Amniotic stem cell (primary cell): ENCODE results near the gene SLIT3.

Source experiments
- DNase-seq: peaks from one replicate; lab custom pipeline; 2025; lab: John Stamatoyannopoulos, UW

The SLIT3 gene

DNA sequence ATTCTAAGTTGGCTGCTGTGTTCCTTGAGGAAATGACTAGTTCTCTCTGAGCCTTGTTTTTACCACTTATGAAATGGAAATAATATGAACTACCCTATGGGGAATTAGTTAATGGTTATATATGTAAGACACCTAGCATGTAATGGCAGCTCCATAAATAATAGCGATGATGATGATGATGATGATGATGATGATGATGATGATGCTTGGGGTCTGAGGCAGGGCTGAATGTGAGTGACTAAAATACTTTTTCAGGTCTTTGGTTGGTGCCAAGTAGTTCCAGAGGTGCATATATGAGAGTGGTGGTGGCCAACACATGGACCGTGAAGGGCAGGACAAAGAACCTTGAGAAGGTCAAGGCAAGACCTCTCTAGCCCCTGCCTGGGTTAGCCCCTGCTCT lies 598.4 kb downstream of the SLIT3 start:
- DNase-seq, result no peak

DNA sequence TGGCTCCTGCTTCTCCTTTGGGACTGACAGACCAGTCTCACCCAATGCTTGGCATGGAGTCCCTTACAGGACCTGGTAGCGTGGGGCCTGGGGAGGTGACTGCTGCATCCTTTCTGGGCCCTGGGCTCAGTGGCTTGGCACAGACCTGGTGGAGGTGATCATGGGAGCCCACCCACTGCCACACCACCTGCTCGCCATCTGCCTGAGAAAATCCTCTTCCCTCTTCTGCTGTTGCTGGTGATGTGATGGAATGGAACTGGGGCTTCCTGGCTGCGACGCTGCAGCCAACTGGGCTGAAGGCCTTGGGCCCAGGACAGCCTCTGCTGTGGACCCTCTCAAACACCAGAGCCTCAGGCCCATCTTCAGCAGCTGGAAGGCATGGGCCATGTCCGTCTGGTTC lies 599.3 kb downstream of the SLIT3 start:
- no peak for DNase-seq

GRCh38 chr5:168699002-168699401 lies 601.9 kb downstream of the SLIT3 start:
- no peak for DNase-seq

DNA sequence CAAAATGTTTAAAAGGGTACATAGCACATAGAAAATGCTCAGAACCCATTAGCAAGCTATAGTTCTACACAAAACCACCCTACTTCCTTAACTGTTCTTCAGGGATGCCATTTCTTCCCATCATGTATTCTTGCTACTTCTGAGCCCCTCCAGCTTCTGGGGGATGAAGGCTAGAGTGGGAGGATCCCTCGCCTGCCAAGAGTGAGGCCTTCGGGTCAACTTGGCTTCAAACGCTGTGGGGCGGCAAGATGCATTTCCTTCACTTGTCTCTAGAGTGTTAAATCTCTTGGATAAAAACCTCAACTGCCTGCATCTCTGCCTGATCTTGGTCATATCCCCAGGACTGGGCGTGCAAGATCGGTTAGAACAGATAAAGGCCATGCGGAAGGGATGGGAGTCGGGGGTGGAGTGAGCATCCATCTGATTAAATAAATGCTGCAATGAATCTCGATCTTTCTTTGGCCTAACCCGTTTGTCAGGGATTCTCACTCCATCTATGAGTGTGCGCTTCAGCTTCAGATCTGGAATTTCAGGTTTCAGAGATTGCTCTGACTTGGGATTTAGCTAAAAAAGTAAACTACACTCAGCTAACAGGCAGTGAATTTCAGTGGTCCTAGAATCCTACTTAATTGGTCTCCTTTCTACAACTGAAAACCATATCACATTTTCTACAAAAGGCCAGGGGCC lies 603.8 kb downstream of the SLIT3 start:
- DNase-seq, result no peak

DNA sequence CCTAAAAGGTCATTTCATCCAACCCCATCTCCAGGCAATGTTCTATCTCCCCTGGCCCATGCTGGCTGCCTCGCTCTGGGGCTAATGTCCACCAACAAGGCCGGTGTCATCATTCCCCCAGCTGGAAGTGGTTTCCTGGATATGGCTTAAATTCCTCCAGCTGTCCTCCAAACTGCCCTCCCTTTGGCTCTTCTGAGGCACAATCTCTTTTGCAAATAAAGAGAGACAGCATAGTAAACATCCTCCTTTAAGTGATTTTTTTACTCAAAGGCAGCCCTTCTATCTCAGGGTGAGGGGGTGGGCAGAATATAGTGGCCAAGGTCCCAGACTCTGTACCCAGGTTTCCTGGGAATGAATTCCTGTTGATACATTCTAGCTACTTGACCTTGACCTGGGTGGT lies 604.3 kb downstream of the SLIT3 start:
- DNase-seq, result no peak

DNA sequence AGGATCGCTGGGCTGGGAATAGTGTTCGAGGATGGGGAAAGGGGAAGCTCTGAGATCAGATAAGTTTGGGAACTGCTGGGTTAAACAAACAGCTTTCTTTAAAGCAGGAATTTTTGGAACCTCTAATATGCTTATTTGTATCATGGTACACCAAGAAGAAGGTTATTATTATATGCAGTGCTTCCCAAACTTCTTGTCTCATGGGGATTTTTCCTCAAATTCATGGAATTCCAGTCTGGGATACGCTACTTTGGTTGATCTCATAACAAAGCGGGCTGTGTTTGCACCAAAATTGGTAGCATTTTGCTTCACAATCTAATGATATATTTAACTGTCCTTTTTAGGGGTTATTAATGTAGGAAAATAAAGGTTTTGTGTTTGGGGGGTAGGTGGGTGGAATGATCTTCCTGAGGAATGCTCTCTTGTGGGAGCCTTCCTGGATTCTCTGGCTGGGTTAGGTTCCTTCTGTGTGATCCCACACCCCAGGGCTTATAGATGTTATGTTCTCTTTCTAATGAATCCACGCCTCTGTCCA lies 605.6 kb downstream of the SLIT3 start:
- no peak for DNase-seq

DNA sequence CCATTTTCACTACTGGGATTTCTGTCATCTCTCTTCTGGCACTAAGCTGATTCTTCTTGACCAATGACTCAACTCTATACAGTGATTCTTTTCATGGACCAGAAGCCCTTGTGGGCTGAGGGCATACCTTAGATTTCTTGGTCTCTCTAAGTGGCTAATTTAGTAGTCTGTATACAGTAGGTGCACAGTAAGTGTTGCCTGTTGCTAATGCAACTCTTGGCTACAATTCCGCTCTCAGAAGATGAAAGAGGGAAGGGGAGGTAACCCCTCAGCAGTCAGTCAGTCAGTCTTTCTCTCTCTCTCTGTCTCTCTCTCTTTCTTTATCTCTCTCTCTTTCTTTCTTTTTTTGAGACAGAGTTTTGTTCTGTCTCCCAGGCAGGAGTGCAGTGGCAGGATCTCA lies 606.6 kb downstream of the SLIT3 start:
- no peak for DNase-seq

- DNase-seq, result no peak
These were observed 607.1 kb downstream of the SLIT3 start for GRCh38 chr5:168693883-168694282.

- DNase-seq, result no peak
These were observed 607.6 kb downstream of the SLIT3 start for GRCh38 chr5:168693297-168693696.

DNA sequence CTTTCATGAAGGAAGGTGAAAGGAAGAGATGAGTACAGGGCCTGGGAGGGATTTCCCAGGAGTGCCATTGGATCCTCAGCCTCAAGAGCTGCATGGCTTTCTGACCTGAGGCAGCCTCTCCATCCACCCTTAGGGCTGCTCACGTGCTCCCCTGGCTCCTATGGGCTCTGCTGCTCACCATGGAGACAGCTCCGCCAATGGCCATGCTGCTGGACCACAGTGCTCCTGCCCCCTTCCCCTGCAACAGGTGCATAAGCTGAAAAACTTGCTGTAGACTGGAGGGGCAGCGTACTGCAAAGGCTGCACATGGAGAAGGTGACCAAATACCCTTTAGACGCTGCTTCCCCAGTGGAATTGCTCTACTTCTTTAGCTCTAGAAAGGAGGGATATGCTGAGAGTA lies 609.0 kb downstream of the SLIT3 start:
- no peak for DNase-seq

DNA sequence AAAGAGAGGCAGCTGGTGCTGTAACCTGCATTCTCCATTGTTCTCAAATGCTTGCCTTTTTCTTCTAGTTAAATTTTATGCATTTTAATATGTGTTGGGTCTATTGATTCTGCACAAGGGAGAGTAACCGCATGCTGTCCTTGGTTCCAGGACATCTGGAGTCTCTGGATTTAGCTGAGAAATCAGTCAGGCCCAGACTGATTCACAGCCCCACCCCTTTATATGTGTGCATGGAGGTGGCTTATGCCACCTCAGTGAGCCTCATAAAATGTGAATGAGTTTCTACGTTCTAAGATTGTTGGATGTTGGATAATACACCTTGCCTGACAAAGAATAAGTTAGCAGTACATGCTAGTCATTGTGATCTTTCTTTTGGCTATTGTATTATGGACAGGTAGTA lies 611.7 kb downstream of the SLIT3 start:
- DNase-seq, result no peak

GRCh38 chr5:168686837-168687236 lies 614.1 kb downstream of the SLIT3 start:
- DNase-seq, result no peak

DNA sequence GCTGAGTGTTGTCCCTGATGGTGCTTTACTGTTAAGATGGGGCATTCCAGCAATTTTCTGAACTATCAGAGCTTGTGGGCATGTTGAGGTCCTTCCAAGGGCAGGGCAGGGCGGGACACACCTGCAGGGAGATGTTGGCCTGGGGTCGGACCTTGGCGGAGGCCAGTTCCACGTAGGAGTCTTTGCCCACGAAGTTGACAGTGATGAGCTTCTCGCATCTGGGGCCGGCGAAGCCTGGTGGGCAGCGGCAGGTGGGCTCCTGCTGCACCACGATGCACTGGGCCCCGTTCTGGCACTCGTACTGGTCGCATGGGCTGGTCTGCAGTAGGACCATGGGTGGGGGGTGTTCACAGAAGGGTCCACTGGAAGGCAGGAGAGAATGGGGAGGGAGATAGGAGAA lies 615.4 kb downstream of the SLIT3 start:
- no peak for DNase-seq

DNA sequence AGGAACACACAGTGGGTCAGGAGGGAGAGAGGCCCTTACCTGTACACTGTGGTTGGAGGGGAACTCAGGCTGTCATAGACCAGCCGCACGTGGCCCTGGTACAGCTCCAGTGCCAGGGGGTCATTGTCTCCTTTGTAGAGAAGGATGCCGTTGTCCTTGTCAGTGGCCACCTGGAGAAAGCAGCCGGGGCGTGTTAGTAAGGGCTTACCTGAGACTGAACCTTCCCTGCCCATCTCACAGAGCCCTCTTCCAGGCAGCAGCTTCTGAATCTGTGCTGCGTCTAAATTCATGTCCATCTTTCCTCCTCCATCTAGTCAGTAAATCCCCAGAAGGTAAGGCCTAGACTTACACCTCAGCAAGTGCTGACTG lies 617.0 kb downstream of the SLIT3 start:
- DNase-seq, result no peak

DNA sequence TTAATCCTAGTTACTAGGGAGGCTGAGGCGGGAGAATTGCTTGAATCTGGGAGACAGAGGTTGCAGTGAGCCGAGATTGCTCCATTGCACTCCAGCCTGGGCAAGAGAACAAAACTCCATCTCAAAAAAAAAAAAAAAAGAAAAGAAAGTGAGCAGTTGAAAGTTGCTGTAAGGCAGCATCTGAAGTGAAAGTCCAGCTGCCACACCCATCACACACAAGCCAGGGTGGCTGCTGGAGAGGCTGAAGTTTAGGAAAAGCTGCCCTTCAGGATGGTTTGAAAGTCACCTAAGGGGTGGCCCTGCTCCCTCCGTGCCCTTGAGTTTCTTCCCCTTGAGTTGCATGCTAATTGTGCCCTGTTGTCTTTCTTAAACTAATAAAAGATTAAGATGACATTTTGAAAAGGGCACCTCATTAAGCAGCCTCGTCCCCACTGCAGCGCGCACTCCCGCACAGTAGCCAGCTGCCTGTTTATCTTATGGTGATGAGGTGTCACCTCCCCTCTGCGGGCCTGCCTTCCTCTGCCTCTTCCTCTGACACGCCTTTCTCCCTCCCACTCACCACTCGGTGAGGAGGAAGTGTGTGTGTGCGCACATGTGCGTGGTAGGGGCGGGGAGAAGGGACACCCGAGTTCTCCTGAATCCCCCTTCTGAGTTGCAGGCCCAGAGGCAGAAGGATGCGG lies 617.6 kb downstream of the SLIT3 start:
- DNase-seq, result no peak

DNA sequence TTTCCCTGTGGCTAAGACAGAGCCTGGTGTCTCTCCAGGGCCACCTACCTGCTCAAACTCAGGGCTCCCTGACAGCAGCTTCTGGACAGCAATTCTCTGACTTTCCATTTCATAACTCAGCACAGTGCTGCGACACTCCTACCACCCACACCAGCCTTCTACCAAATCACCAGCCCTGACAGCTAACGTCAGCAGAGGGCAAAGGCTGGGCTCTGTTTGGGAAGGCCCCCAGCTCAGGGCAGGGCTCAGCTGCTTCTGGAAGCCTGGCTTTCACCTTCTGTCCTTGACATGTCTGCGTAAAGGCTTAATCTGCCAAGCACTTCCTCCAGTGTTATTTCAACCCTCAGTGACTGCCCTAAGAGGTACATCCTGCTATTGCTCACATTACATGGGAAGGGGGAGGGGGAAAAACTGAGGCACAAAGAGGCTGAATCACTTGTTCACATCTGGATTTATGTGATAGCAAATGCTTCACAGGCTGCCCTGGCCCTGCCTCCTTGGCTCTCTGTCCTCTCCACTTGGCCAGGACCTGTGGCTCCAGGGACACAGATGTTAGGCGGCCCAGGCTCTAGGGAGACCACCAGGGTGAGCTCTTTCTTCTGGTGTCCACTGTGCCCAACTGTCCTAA lies 619.3 kb downstream of the SLIT3 start:
- DNase-seq, result no peak

DNA sequence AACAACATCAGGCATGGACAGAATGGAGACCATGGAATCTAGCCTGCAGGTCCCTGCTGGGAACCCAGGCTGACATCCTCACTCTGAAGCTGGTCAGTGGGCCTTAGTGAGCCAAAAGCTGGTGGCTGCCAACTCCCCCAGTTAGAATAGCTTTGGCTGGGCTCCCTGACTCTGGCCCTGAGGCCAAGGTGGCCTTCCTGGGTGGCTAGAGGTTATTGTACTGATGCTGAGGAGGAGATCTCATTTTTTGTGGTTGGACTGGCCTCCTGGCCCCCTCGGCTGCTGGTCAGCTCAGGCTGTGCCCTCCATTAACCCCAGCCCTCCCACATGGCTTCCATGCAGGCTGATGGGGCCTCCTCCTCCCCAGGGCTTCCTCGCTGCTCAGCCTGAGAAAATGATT lies 620.5 kb downstream of the SLIT3 start:
- DNase-seq, result no peak

DNA sequence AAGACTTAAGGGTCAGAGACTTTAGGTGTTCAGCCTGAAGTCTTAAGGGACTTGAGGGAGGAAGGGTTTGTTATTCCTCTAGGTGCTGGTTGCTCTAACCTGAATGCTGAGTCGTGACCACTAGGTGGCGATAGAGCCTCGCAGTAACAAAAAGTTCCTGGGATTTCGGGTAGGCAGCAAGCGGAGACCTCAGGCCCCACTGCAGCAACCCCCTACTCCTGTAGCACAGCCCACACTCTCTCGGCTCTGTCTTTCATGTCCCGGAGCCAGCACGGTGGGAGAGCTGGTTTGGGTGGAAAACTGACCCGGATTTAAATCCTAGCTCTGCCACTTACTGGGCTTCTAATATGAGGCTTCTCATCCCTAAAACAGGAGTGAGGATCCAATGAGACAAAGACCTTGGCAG lies 621.4 kb downstream of the SLIT3 start:
- DNase-seq, result peak; percentile 25

DNA sequence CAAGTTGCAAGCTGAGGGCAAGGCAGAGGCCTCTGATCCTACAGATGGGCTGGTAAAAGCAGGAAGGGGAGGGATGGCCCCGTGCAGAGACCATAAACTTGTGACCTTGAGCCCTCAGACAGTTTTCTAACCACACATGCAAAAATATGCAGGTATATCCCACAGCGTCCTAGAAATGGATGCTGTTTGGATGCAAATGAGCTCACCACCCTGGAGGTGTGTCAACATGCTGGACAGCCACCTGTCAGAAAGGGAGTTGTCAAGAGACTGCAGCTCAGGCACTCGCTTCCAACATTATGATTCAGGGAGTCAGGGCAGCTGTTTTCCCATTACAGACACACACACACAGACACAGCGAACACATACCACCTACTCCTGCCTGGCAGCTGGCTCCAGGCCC lies 624.4 kb downstream of the SLIT3 start:
- DNase-seq, result no peak

- no peak for DNase-seq
These were observed 625.0 kb downstream of the SLIT3 start for GRCh38 chr5:168675883-168676408.

GRCh38 chr5:168674893-168675482 lies 626.0 kb downstream of the SLIT3 start:
- DNase-seq, result no peak

GRCh38 chr5:168672888-168673287 lies 628.1 kb downstream of the SLIT3 start:
- no peak for DNase-seq

DNA sequence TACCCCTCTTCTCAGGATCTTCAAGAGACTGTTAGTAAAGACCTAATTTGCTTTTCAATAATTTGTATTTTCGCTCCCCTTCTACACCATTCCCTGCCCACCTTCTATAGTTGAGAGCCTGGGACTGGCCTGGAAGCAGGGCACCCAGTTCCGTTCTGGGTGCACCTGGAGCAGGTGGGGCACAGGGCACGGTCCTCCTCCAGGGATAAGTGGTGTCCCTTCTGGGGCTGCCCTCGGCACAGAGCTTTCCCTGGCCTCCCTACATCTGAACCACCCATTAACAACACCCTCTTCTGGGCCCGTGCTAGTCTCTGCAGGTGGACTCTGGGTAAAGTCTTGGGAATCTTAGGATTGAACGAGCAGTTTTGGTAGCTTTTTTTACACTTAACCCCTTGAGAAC lies 628.9 kb downstream of the SLIT3 start:
- no peak for DNase-seq
